ENCODE measurements around the gene FGF6.

FGF6 gene

DNA sequence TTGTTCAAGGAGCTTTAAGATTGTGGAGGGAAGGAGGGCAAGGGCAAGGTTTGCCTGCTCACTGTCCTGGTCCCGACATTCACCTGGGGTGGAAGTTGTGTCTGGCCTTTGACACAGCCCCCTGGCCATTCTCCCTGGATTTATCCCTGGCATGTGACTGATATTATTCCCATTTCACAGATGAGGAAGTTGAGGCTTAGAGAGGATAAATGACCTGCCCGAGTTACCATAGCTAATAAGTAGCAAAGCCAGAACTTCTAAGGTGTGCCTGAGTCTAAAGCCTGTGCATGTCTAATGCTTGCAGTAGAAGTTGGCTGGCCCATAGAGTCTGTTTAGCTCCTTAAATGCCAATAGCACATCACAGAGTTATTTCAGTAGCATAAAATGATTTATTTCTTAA, 720 bp upstream of the FGF6 start:
- no peak for DNase-seq

DNA sequence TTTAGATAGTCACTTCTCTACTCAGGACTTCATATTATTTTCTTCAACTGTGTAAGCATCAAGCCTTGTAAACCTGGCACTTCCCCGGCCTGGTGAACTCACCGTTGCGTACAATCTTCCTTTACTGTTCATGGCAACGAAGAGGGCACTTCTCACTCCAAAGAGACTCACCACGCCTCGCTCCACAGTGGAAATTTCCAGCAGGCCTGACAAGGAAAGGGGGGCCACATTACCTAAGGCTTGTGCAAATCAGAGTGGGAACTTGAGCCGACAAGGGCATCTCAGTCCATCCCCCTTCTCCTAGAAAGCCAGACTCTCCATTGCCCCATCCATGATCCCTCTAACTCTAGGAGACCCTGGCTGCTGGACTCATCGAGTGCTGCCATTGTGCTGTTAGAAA, 1.6 kb downstream of the FGF6 start:
- DNase-seq: no peak

DNA sequence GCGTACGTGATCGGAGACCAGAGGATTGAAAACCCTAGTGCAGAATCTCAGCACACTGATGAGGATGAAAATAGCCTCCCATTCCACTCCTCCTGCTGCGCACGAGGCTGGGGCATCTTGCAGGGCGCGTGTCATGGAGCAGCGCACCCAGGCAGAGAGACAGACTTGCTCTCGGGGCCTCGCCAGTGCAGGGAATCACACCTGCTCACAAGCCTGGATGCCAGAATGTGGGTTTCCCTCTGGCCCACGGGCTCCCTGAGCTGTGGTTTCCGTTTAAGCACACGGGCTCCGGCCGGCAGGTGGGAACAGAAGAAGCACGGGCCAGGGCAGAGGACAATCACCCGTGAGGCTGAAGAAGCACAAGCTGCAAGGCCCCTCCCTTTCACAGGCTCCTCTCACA, 2.0 kb downstream of the FGF6 start:
- DNase-seq: no peak

DNA sequence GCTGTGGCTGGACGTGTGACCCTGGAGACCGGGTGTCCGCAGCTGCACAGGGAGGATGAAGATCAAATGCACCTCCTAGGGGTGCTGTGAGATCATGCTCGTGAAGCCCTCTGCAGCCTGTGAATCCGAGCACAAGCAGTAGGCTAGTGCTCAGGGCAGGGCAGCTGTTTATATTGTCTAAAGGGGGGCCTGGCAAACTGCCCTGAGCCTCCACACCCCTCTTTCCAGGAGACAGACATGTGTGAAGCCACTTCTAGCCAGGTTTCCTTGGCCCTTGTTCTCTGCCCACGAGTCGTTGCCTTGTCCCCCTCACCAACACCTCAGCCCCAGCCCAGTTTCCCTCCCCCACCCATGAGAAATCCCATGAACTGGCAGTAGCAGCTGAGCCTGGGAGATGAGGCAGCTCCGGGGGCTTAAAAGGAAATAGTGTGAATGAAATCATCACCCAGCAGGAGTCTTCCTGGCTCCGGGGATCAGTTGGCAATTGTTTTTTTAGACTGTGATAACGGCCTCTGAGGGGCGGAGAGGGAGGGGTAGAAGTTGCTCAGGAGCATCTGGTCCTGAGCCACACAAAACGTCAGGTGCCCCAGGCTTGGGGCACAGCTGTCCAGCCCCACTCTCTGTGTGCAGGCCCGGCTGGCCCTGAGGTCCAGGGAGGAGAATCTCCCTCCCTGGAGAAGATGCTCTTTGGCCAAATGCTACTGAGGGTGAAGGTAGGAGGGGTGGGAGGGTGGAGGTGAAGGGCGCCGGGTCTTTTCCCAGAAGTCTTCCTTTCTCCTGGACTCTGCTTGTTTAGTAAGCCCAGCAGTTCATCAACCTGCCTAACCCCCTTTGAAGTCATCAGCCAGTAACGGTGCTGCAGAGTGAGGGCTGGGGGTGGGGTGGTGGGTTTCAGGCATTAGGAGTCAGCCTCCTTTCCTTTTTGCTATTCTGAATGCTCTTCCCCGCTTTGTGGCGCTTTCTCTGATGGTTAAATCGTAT, 4.0 kb downstream of the FGF6 start:
- DNase-seq: no peak

DNA sequence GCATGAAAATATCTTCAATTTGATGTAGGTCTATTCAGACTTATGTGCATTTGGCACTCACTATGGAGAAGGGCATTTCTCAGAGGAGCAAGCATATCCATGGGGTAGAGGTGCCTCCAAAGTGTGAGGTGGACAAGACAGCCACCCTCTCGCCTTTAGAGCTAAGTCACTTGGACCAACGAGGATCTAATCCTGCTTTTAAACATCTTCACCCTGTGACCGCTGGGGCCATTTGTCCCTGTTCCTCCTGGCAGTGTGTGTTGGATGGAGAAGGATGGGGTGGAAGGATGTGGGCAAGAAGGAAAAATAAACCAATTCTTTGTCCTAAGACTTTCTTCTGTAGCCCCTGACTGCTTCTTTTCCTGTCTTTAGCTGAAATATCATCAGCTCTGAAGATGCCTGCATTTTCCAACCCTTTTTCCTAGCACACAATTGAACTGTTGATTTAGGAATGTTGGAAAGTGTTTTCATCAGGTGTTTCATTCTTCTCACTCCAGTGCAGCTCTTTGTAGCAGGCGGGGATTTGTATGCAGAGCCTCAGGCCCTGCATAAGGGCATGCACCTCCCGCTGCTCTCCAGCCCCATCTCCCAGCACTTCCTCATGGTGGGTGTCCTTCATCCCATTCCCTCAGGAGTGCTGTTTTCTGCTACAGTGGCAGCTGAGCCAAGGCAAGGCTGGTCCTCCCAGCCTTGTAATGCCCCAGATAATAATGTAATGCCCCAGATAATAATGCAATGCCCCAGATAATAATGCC, 5.3 kb downstream of the FGF6 start:
- DNase-seq: no peak

DNA sequence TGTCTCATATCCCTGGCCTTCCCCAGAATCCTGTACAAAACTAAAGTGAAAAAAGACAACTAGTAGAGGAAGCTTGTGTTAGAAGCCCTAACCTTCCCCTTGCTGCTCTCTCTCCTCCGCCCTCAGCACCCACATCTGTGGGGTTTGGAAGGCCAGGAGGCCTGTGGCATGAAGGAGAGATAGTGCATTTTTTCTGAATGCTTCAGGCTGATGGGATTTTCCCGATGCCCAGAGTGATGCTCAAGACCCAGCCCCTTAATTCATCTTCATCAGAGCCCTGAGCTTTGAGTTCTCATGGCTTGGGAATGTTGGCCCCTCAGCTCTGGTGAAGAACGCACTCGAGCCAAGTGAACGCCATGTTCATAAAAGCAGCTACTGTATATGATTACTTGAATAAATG, 5.9 kb downstream of the FGF6 start:
- DNase-seq: no peak

DNA sequence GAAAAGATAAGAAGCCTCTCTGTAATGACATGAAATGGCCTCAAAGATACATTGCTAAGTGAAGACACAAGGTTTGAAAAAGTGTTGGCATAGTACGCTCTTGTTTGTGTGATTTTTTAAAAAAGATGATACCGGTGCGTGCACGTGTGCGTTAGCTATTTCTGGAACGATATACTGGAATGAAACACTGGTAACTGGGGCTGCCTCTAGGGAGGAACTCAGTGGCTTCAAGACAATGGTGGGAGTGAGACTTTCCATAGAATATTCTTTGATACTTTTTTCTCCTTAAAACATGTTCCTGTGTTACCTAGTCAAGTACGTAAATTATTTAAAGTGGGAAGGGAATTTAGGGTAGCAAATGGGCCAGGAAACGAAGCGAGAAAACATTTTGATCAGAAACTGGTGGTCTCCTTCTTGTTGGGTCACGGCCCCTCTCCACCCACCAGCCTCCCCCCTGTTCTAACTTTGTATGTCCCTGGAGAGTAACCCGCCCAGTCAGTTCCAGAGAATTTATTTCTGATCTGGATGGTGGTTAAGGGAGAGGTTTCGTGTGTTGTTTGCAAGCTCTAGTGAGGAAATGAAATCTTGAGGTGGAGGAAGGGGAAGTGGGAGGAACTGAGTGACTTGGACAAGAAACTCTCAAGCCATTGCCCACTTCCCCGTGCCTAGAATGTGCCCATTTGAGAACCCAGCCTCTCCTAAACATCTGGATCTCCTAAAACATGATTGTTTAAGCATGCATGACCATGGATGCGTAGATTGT, 6.6 kb downstream of the FGF6 start:
- DNase-seq: no peak

DNA sequence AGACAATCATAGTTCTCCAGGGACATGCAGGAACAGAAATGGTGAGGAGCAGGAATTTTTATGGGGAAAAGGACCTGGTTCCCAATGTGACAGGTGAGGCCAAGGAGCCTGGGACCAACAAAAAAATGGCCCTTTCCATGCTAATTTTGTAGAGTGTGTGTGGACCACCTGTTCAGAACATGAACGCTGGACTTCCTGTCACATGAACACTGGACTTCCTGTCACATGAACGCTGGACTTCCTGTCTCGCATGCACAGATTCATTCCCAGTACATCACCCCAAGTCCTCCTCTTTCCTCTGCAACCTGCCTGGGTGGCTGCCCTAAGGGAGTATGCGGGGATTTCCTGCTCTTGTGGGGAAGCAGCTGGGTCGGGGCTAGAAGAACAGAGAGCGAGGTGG, 10.1 kb downstream of the FGF6 start:
- no peak for DNase-seq

DNA sequence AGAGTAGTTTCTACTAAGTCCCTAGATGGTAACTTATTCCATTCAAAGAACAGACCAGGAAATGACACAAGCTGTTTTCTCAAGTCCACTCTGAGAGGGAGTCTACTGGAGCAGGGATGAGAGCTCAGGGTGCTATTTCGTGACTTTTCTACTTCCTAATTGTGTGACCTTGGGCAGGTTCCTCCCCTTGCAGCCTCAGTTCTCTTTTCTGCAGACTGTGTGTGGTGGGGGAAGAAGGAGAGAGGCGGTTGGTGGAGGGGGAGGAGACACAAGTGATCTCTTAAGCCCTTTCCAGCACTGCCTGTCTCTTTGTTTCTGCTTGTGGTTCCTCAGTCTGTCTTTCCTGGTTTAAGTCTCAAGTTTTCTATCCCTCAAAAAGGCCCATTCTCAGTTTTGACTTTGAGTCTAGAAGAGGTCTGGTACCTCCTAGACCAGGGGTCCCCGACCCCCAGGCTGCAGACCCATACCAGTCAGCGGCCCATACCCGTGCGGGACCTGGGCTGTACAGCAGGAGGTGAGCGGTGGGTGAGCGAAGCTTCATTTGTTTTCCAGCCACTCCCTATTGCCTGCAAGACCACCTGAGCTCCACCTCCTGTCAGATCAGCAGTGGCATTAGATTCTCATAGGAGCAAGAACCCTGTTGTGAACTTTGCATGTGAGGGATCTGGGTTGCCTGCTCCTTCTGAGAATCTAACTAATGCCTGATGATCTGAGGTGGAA, 10.7 kb downstream of the FGF6 start:
- peak in 1 of 2 donors; percentile 19 for DNase-seq

DNA sequence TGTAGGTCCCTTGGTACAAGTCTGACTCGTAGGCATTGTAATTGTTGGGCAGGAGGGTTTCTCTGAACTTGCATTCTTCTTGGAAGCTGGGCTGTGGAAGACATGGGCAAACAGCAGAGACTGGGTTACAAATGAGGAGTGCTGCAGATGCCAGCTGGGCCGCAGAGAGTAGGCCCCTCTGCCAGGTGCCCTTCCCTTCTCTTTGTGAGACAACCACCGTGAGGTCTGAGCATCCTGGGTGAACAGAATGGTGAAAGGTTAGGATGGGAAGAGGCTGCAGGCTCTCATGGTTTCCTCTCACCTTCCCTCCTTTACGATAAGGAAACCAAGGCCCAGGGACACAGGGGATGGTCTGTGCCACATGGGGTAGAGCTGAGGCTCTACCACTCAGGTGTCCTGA, 11.3 kb downstream of the FGF6 start:
- DNase-seq: no peak

DNA sequence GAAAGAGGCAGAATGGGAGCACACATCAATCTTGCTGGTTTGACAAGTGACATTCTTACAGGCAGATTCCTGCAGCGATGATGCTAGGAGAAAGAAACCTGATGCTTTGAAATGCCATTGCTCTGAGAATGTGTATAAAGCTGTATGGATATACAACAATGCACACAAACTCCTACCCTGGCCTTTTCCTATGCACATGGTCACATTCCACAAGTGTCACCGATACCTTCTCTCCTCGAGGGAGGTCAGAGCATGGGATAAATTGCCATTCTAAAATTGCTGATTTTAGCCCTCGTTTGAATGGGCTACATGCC, 11.9 kb downstream of the FGF6 start:
- DNase-seq: no peak

DNA sequence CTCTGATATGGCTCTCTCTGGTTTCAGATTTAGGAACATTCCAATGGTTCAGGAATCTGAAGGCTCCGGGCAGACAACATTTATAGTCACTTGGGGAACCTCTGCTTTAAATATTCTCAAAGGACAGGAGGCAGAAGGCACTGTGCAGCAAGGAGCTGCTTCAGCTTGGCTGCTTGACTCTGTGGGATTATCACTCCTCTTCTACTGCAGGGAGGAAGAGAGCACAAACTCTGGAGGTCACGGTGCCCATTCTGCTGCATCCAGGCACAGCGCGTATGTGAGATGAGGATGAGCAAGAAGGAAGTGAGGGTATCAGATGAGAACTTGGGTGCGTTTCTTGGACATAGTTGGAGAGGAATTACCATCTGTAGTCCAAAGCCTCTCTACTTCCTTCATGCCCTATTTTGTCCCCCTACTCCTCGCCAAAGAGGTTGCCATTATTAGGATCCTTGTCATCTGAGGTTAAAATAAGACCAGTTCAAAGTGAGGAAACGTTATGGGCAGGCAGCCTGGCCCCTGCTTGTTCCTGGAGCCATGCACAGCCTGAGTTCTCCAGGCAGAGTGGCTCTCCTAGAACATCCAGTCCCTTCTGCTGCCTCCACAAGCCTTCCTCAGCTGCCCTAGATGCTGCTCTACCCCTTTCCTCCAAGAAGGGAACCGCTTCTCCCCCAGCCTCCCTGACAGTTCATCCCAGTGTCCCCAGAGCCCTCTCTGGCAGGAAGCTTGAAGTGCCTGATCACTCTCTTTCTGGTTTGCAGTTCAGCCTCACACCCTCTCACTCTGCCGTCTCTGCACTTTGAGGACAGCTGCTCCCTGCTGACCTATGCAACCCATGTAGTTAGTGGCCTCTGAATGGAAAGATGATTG, 12.5 kb downstream of the FGF6 start:
- DNase-seq: no peak

DNA sequence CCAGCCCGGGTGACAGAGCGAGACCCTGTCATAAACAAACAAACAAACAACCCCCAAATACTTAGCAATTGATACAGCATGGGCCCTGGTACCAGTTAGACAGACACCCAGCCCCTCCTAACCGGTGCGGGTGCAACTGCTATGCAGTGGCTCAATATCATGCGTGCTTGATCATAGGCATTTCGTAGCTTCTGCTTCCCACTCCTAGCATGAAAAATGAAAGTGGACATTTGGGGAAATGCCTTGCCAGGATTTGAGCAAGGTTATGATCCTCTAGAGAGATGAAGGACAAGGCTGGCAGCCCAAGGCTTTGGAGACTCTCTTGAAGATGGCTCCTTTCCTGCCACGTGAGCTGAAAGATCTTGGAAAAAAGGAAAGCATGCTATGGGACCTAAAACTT, 13.7 kb downstream of the FGF6 start:
- no peak for DNase-seq

DNA sequence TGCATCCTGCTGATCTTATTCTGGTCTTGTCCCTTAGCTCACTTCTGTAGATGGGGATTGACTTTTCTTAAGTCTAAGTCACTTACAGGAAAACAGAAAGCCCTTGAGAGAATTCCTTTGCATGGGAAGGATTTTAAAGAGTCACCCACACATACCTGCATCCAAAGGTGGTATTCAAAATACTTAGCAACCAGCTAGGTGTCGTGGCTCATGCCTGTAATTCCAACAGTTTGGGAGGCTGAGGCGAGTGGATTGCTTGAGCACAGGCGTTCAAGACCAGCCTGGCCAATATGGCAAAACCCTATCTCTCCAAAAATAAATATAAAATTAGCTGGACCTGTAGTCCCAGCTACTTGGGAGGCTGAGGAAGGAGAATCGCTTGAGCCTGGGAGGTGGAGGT, 14.2 kb downstream of the FGF6 start:
- DNase-seq: no peak

DNA sequence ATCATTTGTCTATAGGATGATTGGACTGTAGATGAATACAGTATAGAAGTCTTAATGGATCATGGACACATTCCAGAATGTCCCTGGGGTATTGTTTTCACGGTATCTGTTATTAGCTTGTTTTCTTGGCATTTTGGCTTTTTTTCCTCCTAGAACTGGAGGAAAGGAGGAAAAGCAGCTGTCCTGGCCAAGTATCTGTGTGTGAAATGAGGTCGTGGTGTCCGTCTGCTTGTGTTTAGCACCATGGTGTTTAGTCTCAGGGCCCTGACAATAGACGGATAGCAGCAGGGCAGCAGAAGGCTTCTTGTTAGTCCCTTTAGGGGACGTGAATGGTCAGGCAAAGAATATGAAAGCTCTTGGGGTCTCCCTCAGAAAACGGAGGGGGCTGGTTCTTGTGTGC, 21.2 kb downstream of the FGF6 start:
- DNase-seq: no peak

DNA sequence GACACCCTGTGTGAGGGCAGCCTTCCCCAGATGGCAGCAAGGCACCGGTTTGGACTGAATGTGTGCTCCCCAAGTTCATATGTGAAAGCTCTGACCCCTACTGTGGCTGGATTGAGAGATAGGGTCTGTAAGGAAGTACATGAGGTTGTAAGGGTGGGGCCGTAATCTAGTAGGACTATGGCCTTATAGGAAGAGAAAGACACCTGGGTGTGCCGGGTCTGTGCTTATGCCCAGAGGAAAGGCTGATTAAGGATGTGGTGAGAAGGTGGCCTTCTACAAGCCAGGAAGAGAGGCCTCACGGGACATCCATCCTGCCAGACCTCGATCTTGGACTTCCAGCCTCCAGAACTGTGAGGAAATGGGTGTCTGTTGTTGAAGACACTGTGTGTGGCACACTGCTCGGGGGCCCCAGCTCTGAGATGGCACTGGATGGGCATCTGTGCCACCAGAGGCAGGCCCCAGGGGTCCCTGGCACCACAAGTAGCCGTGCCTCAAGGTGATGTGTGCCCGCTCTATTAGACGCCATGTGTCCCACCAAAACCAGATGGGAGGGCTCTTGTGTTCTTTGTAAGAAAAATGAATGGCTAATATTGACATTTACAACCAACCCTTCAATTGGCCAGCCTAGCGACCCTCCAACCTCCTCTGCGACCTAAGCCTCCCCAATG, 22.0 kb downstream of the FGF6 start:
- DNase-seq: no peak

DNA sequence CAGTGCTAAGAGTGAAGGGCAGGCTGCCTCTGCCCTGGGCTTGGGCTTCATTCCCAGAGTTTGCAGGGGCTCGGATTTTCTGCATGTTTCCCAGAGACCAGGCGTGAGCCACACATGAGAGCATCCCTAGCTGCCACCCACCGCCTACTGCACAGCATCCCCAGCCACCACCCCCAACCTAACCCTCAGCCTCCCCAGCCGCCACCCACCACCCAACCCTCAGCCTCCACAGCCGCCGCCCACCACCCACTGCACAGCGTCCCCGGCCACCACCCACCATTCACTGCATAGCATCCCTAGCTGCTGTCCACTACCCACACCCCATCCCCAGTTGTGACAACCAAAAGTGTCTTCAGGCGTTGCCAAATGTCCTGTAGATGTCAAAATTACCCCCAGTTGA, 22.6 kb downstream of the FGF6 start:
- DNase-seq: no peak

DNA sequence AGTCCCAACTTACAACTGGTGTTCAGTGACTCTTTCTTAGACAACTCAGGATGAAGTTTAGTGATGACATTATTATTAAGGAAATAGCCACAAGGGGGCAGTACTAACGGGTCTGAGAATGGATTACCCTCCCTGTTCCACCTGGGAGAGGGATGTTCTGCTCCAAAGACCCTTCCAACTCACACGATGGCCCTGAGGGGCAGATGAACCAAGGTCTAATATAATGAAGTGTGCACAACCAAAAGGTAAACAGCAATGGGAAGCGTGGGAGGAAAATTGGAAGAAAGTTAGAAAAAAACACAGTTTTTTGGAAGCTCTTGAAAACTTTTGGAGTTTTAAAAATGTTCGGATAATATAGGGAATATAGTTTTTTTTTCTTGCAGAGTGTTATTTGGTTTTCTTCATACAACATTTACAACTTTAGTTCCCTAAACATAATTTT, 24.0 kb downstream of the FGF6 start:
- DNase-seq: peak in 1 of 2 donors; percentile 51

DNA sequence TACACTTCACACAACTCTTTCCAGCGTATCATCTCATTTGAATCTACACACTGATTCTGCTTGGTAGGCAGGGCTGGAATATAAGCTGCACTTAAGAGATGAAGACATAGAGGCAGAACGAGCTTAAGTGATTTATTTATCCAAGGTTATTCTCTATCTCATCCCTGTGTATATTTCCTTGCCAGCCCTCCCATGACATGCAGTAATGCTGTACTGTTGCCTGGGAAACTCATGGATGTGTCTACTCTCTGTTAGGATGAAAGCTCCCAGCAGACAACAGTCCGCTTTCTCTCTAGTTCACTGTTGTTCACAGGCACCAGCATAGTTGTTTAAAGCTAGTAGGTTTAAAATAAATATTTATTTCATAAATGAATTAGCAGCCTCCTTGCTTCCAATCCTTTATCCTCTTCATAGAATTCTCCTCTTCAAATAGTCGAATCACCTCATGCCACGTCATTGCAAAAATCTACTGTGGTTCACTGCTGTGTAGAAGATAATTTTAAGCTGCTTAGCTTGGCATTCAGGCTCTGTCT, 25.4 kb downstream of the FGF6 start:
- DNase-seq: no peak

DNA sequence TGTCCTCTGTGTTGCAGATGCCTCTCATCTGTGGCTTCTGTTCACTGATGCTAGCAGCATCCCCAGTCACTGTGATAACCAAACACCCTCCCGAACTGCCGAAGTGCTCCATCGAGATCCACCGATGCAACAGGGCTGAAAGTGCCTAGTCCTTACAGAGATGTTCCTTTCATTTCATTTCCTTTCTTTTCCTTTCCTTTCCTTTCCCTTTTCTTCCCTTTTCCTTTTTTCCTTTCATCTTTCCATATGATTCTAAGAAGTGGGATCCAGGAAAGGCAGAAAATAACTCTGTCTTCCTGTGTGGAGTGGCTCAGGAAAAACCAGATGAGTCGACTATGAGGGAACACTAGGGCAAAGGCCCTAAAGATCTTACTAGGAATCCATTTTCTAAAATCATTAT, 26.7 kb downstream of the FGF6 start:
- no peak for DNase-seq

DNA sequence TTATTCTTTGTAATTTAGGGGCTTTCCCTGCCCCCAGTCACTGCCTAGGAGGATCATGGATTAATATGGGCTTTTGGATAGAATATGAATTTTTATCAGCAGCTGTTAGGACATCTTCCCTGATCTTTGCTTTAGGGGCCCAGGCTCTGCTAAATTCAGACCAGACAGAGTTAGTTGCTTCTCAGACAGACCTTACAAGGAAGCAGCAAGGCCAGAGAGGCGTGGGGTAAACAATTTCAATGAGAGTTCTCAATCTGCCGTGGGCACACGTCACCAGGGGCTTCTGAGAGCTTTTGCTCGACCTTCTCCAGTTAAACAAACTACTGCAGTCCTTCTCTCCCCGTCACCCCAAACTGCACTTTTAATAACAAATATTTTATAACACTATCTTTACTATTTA, 27.7 kb downstream of the FGF6 start:
- DNase-seq: no peak

All from CD4-positive, alpha-beta T cell treated with Interleukin-1 beta for 1 hour (primary cell).